Measurements from ENCODE around the gene ATP6V1F.

GRCh38 chr7:128836729-128837348 is 25.8 kb upstream of the ATP6V1F start:
- TF ChIP-seq CTCF (conservative IDR thresholded peaks at IDR 0.05) (no peak), ZFX (IDR thresholded peaks at IDR 0.05) (no peak)
